ENCODE data around the gene PLEKHG3. TPM values are rescaled to one million over a fixed set of nuclear protein-coding genes. Genes with fewer than 3 reads are reported as not detected.

PLEKHG3 gene
- total and polyA plus RNA-seq, 2 of the 13 experiments (the other 11 are each of a cell fraction or from before 2014, with no cell fraction given): 7.1 to 9.8 TPM

DNA sequence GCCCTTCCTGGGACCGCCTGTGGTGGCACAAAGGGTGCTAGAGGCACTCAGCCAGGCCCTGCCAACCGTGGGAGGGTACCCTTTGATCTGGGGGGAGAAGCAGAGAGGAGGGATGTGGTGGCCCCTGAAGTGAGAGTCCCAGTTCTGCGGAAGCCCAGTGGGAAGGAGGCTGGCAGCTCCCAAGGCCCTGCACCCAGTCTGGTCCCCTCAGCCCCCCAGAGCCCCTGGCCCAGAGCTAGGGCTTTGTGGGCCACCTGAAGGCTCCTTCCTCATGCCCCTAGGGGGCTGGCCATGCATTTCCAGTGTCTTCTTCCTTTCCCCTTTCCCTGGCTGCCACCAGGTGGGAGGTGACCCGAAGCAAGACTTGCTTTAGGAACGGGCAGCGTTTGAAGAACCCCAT lies 44.3 kb downstream of the PLEKHG3 start:
- WGBS (ENCODE audit: low lambda C conversion rate): 95% methylated on average over 6 of the region's 6 CpGs
- CTCF ChIA-PET (ENCODE audit: low intra/inter-chr PET ratio, low total read pairs): no interaction called here
- H3K9ac ChIP-seq (ENCODE audit: insufficient read depth, low read depth, low read length): no peak overlapping the region

More for the DNA sequence above, 44.3 kb downstream of the PLEKHG3 start:
- in situ Hi-C loops (cut with HindIII; ENCODE audit: extremely low pct_ligation_motif_present, low pct_unique_long_range_greater_than_20kb): no loop called here
- Histone ChIP-seq H3K9me3 (ENCODE audit: low read length) (no peaks in the 10 kb centered on the region), H3K79me2 (ENCODE audit: insufficient read depth, low read length) (no peaks in the 10 kb centered on the region), H3K27ac (ENCODE audit: extremely low read length, insufficient read depth, low read length) (no peak overlapping the region), H4K20me1 (ENCODE audit: insufficient read depth, low read length) (no peaks in the 10 kb centered on the region), H3K27me3 (ENCODE audit: control insufficient read depth in 1 of 2, insufficient read depth in 2 of 2, low read length in 2 of 2) (no peaks in the 10 kb centered on the region), H3K4me1 (ENCODE audit: insufficient read depth, low read length) (no peaks in the 10 kb centered on the region), H3K36me3 (replicated peaks in 1 of 2; ENCODE audit: control insufficient read depth in 1 of 2, insufficient read depth in 2 of 2, low read length in 2 of 2) (peaks cover 0 to 4% of the 10 kb centered on the region in 2 experiments; a peak in 2 of 5 replicates), H3K4me2 (ENCODE audit: low read depth, low read length) (no peak overlapping the region), H2AFZ (ENCODE audit: low read length) (no peak overlapping the region), H3K4me3 (replicated peaks in 1 of 3; ENCODE audit: insufficient read depth in 1 of 3, low read depth in 2 of 3, low read length in 3 of 3) (no peak overlapping the region)
- BruUV-seq (replicated peaks): no TSS peak
- intact Hi-C loops (cut with micrococcal nuclease; ENCODE audit: unreplicated experiment): no loop called here
- FAIRE-seq (no peak), DNase-seq (ENCODE audit: low spot score) (no peak), ATAC-seq (no peak)
- POLR2A ChIA-PET: no interaction called here
- TF ChIP-seq ADNP (CRISPR knock-in tag; IDR thresholded peaks at IDR 0.05) (no peak), CCAR2 (optimal IDR thresholded peaks at IDR 0.05; ENCODE audit: low read depth, low read length) (no peak), RNF2 (conservative IDR thresholded peaks at IDR 0.05; ENCODE audit: low read depth) (no peak), ZNF329 (CRISPR knock-in tag; IDR thresholded peaks at IDR 0.05; ENCODE audit: low read depth) (no peak), ZNF883 (CRISPR knock-in tag; IDR thresholded peaks at IDR 0.05; ENCODE audit: not compliant biosample characterization) (no peak), ONECUT2 (CRISPR knock-in tag; IDR thresholded peaks at IDR 0.05) (no peak), ZBTB38 (CRISPR knock-in tag; IDR thresholded peaks at IDR 0.05) (no peak), ETV6 (CRISPR knock-in tag; conservative IDR thresholded peaks at IDR 0.05) (no peak), ZNF652 (CRISPR knock-in tag; IDR thresholded peaks at IDR 0.05; ENCODE audit: borderline replicate concordance, low read depth) (no peak), ZNF431 (CRISPR knock-in tag; IDR thresholded peaks at IDR 0.05; ENCODE audit: borderline replicate concordance, low read depth) (no peak), KDM5B (CRISPR knock-in tag; IDR thresholded peaks at IDR 0.05; ENCODE audit: borderline replicate concordance) (no peak), GTF3A (CRISPR knock-in tag; conservative IDR thresholded peaks at IDR 0.05) (no peak), ZNF569 (CRISPR knock-in tag; IDR thresholded peaks at IDR 0.05; ENCODE audit: borderline replicate concordance) (no peak), ZNF607 (CRISPR knock-in tag; IDR thresholded peaks at IDR 0.05; ENCODE audit: borderline replicate concordance) (no peak)
- TF ChIP-seq, protein P1, sequence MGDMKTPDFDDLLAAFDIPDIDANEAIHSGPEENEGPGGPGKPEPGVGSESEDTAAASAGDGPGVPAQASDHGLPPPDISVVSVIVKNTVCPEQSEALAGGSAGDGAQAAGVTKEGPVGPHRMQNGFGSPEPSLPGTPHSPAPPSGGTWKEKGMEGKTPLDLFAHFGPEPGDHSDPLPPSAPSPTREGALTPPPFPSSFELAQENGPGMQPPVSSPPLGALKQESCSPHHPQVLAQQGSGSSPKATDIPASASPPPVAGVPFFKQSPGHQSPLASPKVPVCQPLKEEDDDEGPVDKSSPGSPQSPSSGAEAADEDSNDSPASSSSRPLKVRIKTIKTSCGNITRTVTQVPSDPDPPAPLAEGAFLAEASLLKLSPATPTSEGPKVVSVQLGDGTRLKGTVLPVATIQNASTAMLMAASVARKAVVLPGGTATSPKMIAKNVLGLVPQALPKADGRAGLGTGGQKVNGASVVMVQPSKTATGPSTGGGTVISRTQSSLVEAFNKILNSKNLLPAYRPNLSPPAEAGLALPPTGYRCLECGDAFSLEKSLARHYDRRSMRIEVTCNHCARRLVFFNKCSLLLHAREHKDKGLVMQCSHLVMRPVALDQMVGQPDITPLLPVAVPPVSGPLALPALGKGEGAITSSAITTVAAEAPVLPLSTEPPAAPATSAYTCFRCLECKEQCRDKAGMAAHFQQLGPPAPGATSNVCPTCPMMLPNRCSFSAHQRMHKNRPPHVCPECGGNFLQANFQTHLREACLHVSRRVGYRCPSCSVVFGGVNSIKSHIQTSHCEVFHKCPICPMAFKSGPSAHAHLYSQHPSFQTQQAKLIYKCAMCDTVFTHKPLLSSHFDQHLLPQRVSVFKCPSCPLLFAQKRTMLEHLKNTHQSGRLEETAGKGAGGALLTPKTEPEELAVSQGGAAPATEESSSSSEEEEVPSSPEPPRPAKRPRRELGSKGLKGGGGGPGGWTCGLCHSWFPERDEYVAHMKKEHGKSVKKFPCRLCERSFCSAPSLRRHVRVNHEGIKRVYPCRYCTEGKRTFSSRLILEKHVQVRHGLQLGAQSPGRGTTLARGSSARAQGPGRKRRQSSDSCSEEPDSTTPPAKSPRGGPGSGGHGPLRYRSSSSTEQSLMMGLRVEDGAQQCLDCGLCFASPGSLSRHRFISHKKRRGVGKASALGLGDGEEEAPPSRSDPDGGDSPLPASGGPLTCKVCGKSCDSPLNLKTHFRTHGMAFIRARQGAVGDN (CRISPR knock-in tag; IDR thresholded peaks at IDR 0.05): no peak
- TF ChIP-seq, protein P2, sequence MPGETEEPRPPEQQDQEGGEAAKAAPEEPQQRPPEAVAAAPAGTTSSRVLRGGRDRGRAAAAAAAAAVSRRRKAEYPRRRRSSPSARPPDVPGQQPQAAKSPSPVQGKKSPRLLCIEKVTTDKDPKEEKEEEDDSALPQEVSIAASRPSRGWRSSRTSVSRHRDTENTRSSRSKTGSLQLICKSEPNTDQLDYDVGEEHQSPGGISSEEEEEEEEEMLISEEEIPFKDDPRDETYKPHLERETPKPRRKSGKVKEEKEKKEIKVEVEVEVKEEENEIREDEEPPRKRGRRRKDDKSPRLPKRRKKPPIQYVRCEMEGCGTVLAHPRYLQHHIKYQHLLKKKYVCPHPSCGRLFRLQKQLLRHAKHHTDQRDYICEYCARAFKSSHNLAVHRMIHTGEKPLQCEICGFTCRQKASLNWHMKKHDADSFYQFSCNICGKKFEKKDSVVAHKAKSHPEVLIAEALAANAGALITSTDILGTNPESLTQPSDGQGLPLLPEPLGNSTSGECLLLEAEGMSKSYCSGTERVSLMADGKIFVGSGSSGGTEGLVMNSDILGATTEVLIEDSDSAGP (CRISPR knock-in tag; IDR thresholded peaks at IDR 0.05; ENCODE audit: borderline replicate concordance): no peak
- TF ChIP-seq, protein P3, sequence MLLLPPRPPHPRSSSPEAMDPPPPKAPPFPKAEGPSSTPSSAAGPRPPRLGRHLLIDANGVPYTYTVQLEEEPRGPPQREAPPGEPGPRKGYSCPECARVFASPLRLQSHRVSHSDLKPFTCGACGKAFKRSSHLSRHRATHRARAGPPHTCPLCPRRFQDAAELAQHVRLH (CRISPR knock-in tag; IDR thresholded peaks at IDR 0.05; ENCODE audit: borderline replicate concordance, low read depth): no peak
